Measurements from ENCODE around the gene GBA2. TPM values are rescaled to one million over a fixed set of nuclear protein-coding genes. Genes with fewer than 3 reads are reported as not detected.

The GBA2 gene
- total RNA-seq, 1 donor from 2014 or later = 44.8 TPM

DNA sequence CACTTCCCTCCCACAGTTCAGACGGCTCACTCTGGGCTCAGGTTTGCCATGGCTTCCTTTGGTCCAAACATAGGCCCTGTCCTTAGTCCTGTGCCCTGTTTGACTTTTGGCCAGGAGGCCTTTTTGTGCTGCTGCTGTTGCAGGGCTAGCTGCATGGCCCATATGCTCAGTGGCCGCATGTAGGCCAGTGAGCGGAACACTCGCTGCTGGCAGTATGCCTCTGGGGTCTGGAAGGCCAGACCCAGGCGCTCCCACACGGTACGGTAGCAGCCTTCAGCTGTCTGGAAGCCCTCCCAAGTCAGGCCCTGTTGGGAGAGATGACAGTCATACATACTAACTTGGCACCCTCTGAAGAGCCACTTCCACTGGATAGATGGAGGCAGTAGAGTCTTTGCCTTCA is 11.9 kb downstream of the GBA2 start:
- no peak overlapping the region for H3K4me3 Mint-ChIP-seq
- Histone ChIP-seq H3F3A (ENCODE audit: low read depth) (peaks cover 42% of the 10 kb centered on the region), H3K36me3 (no peaks in the 10 kb centered on the region), H2AFZ (replicated peaks) (no peak overlapping the region), H3K79me2 (ENCODE audit: low read depth) (peaks cover 15% of the 10 kb centered on the region), H3K4me2 (no peak overlapping the region), H3K4me1 (peaks cover 6% of the 10 kb centered on the region), H3K9ac (no peak overlapping the region), H4K20me1 (ENCODE audit: low read depth) (no peaks in the 10 kb centered on the region), H3K27me3 (no peaks in the 10 kb centered on the region), H3K9me3 (ENCODE audit: low read depth) (no peaks in the 10 kb centered on the region), H3K4me3 (no peak overlapping the region), H3K27ac (no peak overlapping the region)
- DNase-seq (ENCODE audit: low spot score) = no peak
- no peaks in the 10 kb centered on the region for H3K27me3 Mint-ChIP-seq (ENCODE audit: insufficient read depth, low read depth)
- TF ChIP-seq, protein P1, sequence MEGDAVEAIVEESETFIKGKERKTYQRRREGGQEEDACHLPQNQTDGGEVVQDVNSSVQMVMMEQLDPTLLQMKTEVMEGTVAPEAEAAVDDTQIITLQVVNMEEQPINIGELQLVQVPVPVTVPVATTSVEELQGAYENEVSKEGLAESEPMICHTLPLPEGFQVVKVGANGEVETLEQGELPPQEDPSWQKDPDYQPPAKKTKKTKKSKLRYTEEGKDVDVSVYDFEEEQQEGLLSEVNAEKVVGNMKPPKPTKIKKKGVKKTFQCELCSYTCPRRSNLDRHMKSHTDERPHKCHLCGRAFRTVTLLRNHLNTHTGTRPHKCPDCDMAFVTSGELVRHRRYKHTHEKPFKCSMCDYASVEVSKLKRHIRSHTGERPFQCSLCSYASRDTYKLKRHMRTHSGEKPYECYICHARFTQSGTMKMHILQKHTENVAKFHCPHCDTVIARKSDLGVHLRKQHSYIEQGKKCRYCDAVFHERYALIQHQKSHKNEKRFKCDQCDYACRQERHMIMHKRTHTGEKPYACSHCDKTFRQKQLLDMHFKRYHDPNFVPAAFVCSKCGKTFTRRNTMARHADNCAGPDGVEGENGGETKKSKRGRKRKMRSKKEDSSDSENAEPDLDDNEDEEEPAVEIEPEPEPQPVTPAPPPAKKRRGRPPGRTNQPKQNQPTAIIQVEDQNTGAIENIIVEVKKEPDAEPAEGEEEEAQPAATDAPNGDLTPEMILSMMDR (IDR thresholded peaks at IDR 0.05) = no peak
- TF ChIP-seq EZH2phosphoT487 (IDR thresholded peaks at IDR 0.05) (no peak), EZH2 (IDR thresholded peaks at IDR 0.05) (no peak)
- H3K27ac Mint-ChIP-seq = no peak overlapping the region
- H3K9me3 Mint-ChIP-seq = no peaks in the 10 kb centered on the region
- peaks cover 17% of the 10 kb centered on the region for H3K4me1 Mint-ChIP-seq
- peaks cover 27% of the 10 kb centered on the region for H3K36me3 Mint-ChIP-seq

DNA sequence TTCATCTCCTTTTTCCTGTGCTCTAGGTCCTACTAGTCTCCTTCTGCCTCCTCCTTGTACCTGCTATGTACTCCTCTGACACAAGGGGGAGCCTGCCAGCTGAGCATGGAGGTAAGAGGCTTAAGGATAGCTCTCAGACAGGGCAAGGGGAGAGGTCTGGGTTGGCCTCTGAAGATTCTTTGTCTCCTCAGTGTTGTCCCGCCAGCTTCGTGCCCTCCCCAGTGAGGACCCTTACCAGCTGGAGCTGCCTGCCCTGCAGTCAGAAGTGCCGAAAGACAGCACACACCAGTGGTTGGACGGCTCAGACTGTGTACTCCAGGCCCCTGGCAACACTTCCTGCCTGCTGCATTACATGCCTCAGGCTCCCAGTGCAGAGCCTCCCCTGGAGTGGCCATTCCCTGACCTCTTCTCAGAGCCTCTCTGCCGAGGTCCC is 12.8 kb downstream of the GBA2 start:
- Histone ChIP-seq H3K9ac (no peak overlapping the region), H2AFZ (replicated peaks) (no peak overlapping the region), H3F3A (ENCODE audit: low read depth) (peaks cover 52% of the 10 kb centered on the region), H3K9me3 (ENCODE audit: low read depth) (no peaks in the 10 kb centered on the region), H4K20me1 (ENCODE audit: low read depth) (peaks cover 1% of the 10 kb centered on the region), H3K36me3 (no peaks in the 10 kb centered on the region), H3K4me1 (peaks cover 7% of the 10 kb centered on the region), H3K27me3 (no peaks in the 10 kb centered on the region), H3K4me3 (no peak overlapping the region), H3K79me2 (ENCODE audit: low read depth) (peaks cover 20% of the 10 kb centered on the region), H3K4me2 (no peak overlapping the region), H3K27ac (peak overlapping the region; percentile 48)
- Mint-ChIP-seq H3K27me3 (ENCODE audit: insufficient read depth, low read depth) (no peaks in the 10 kb centered on the region), H3K4me3 (no peak overlapping the region), H3K36me3 (peaks cover 24% of the 10 kb centered on the region), H3K4me1 (peaks cover 22% of the 10 kb centered on the region), H3K9me3 (no peaks in the 10 kb centered on the region), H3K27ac (no peak overlapping the region)
- peak; percentile 87 for DNase-seq (ENCODE audit: low spot score)
- no peak for TF ChIP-seq EZH2 (IDR thresholded peaks at IDR 0.05)
- TF ChIP-seq, protein P1 (IDR thresholded peaks at IDR 0.05) = peak; percentile 78

DNA sequence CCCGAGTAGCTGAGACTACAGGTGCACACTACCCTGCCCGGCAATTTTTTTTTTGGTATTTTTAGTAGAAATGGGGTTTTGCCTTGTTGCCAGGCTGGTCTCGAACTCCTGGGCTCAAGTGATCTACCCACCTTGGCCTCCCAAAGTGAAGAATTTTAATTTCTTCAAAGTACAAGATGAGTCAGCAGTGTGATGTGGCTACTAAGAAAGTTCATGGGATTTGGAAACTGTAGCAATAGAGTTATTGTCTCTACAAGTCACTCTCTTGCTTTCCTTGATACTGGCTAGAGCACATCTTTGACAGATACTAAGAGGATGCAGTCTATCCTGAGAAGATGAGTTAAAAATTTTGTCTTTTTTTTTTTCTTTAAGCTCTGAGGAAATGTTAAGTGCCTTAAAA is 14.9 kb downstream of the GBA2 start:
- H3K4me2 ChIP-seq = no peak overlapping the region
- H3K9ac ChIP-seq = no peak overlapping the region

More for the DNA sequence above, 14.9 kb downstream of the GBA2 start:
- Mint-ChIP-seq H3K4me3 (peak overlapping the region; percentile 66), H3K27me3 (ENCODE audit: insufficient read depth, low read depth) (peaks cover 2% of the 10 kb centered on the region), H3K4me1 (peaks cover 25% of the 10 kb centered on the region), H3K27ac (no peak overlapping the region), H3K9me3 (no peaks in the 10 kb centered on the region), H3K36me3 (peaks cover 17% of the 10 kb centered on the region)
- no peak for DNase-seq (ENCODE audit: low spot score)
- Histone ChIP-seq H3F3A (ENCODE audit: low read depth) (peaks cover 62% of the 10 kb centered on the region), H3K4me1 (peaks cover 27% of the 10 kb centered on the region), H3K27ac (no peak overlapping the region), H3K4me3 (no peak overlapping the region), H4K20me1 (ENCODE audit: low read depth) (peaks cover 15% of the 10 kb centered on the region), H3K36me3 (no peaks in the 10 kb centered on the region), H3K9me3 (ENCODE audit: low read depth) (no peaks in the 10 kb centered on the region), H2AFZ (replicated peaks) (no peak overlapping the region), H3K79me2 (ENCODE audit: low read depth) (peaks cover 41% of the 10 kb centered on the region), H3K27me3 (no peaks in the 10 kb centered on the region)
- TF ChIP-seq, protein P1 (IDR thresholded peaks at IDR 0.05) = no peak
- TF ChIP-seq EZH2 (IDR thresholded peaks at IDR 0.05) = no peak
- no peak for TF ChIP-seq EZH2phosphoT487 (IDR thresholded peaks at IDR 0.05)
